Measurements from ENCODE around the gene STPG4. TPM values are rescaled to one million over a fixed set of nuclear protein-coding genes. Genes with fewer than 3 reads are reported as not detected.

Gene STPG4
- polyA plus RNA-seq, 1 of the 3 experiments (the other 2 are of a cell fraction): 0.20 TPM

- POLR2A ChIA-PET: interaction anchor here (0.8 to 3.3 kb wide), 3 partner anchors 9 to 33 kb away, joined by 3 to 13 read pairs (median 9); no protein-coding TSS in a partner anchor
- Histone ChIP-seq H3K4me2 (peak overlapping the region; percentile 11; the same call in 1 of the 2 replicates), H3K9me2 (no peaks in the 10 kb centered on the region)
- TF ChIP-seq RXRA (IDR thresholded peaks at IDR 0.05; ENCODE audit: borderline replicate concordance, low read depth): peak; percentile 86; the same call in 1 of the 2 replicates
- no peak for TF ChIP-seq RFX5 (IDR thresholded peaks at IDR 0.05; ENCODE audit: low read length)
- TF ChIP-seq CTCF (IDR thresholded peaks at IDR 0.05): no peak
- no peak for TF ChIP-seq CHD2 (IDR thresholded peaks at IDR 0.05; ENCODE audit: low read length, partially characterized antibody)
- TF ChIP-seq FOXM1 (IDR thresholded peaks at IDR 0.05; ENCODE audit: low read depth): no peak
- TF ChIP-seq MEF2A (IDR thresholded peaks at IDR 0.05; ENCODE audit: borderline replicate concordance, low read depth): no peak
- no peak; the same call in 1 of the 2 replicates for TF ChIP-seq ELF1 (IDR thresholded peaks at IDR 0.05)
- no peak for TF ChIP-seq FOXJ3 (CRISPR knock-in tag; IDR thresholded peaks at IDR 0.05)
- TF ChIP-seq SIN3A (IDR thresholded peaks at IDR 0.05; ENCODE audit: borderline replicate concordance, low read depth, low read length): 0 out of 2 replicates have a peak, but pooled peaks have one; percentile 36
- no peak for TF ChIP-seq MXI1 (IDR thresholded peaks at IDR 0.05; ENCODE audit: low read depth, low read length)
- no peak for TF ChIP-seq YY1 (IDR thresholded peaks at IDR 0.05; ENCODE audit: low read depth)
- TF ChIP-seq NFIC (IDR thresholded peaks at IDR 0.05; ENCODE audit: borderline replicate concordance): peak; percentile 74
- peak; percentile 88; the same call in 1 of the 2 replicates for TF ChIP-seq JUND (IDR thresholded peaks at IDR 0.05)
- TF ChIP-seq REST (IDR thresholded peaks at IDR 0.05; ENCODE audit: low read depth, low read length): peak; percentile 69
- TF ChIP-seq MAX (IDR thresholded peaks at IDR 0.05; ENCODE audit: low read depth): peak; percentile 97
- TF ChIP-seq GATA2 (CRISPR knock-in tag; IDR thresholded peaks at IDR 0.05): no peak
- no peak for TF ChIP-seq SMC3 (IDR thresholded peaks at IDR 0.05; ENCODE audit: low read depth, low read length)
- TF ChIP-seq TAF1 (IDR thresholded peaks at IDR 0.05; ENCODE audit: borderline replicate concordance, low read depth, low read length): no peak
- TF ChIP-seq TEAD4 (IDR thresholded peaks at IDR 0.05; ENCODE audit: borderline replicate concordance, insufficient read depth): peak; percentile 96
- peak; percentile 67; the same call in 1 of the 2 replicates for TF ChIP-seq ZBTB33 (IDR thresholded peaks at IDR 0.05; ENCODE audit: borderline replicate concordance, low read depth)
- no peak for TF ChIP-seq USF2 (IDR thresholded peaks at IDR 0.05; ENCODE audit: borderline replicate concordance, low read depth, low read length)
- TF ChIP-seq EP300 (IDR thresholded peaks at IDR 0.05; ENCODE audit: borderline replicate concordance in 1 of 2, low read depth in 1 of 2, low read length in 1 of 2): peak in 1 of 2 experiments; percentile 93; a peak in 2 of 4 replicates
- peak; percentile 89; the same call in 1 of the 2 replicates for TF ChIP-seq FOSL2 (IDR thresholded peaks at IDR 0.05; ENCODE audit: borderline replicate concordance, low read depth)
- peak; percentile 76 for TF ChIP-seq POLR2AphosphoS5 (IDR thresholded peaks at IDR 0.05; ENCODE audit: low read depth, low read length)
Observed at GRCh38 chr2:47076586-47077441, 78.3 kb downstream of the STPG4 start.

More at GRCh38 chr2:47076586-47077441, 78.3 kb downstream of the STPG4 start:
- H3K27ac ChIP-seq (ENCODE audit: low read depth in 2 of 2, low read length in 1 of 2): peak overlapping the region; percentile 97 to 98
- no peaks in the 10 kb centered on the region for H3K27me3 ChIP-seq (ENCODE audit: insufficient read depth)
- 32% methylated on average over 12 of the region's 12 CpGs for WGBS (ENCODE audit: low lambda C conversion rate)
- no peaks in the 10 kb centered on the region for H3K79me2 ChIP-seq (ENCODE audit: insufficient read depth)
- no peaks in the 10 kb centered on the region for H3K9me3 ChIP-seq
- peaks cover 35 to 85% of the 10 kb centered on the region in 2 experiments; a peak in 3 of 4 replicates for H3K4me1 ChIP-seq (ENCODE audit: control insufficient read depth in 1 of 2, insufficient read depth in 2 of 2, low read depth in 1 of 2, low read length in 1 of 2)
- no peak overlapping the region for H2AFZ ChIP-seq (ENCODE audit: low read depth)
- H3F3A ChIP-seq (replicated peaks; ENCODE audit: insufficient read depth): peaks cover 20% of the 10 kb centered on the region
- peak overlapping the region; percentile 66 for H3K9ac ChIP-seq
- DNase-seq: peak; percentile 62
- CTCF ChIA-PET: interaction anchor here (1.0 to 3.7 kb wide), 8 partner anchors 11 to 246 kb away, joined by 3 to 17 read pairs (median 4); no protein-coding TSS in a partner anchor
- no peaks in the 10 kb centered on the region for H4K20me1 ChIP-seq (ENCODE audit: insufficient read depth)
- no peaks in the 10 kb centered on the region for H3K36me3 ChIP-seq (replicated peaks in 1 of 2; ENCODE audit: control insufficient read depth in 1 of 2, insufficient read depth in 2 of 2, low read length in 1 of 2)
- H3K4me3 ChIP-seq (ENCODE audit: low read depth in 2 of 2, low read length in 1 of 2): no peak overlapping the region

All from SK-N-SH (cell line).